K562 (cell line): ENCODE data around the gene ZNF609. TPM values are rescaled to one million over a fixed set of nuclear protein-coding genes. Genes with fewer than 3 reads are reported as not detected.

Experiments
- ATAC-seq: fragments of 200-7000 bp; cut with Tn5 transposase; 3 replicates; pipeline ENCODE4 v1.9.1; 2020; ENCODE audit warnings: moderate library complexity
- BruUV-seq: library from RNA; stranded (reverse); fragments of 400-500 nt; replicated peaks from 2 replicates; lab custom pipeline; 2021; lab: Mats Ljungman, UMichigan
- CTCF ChIA-PET: fragments of 300-600 bp; formaldehyde crosslinking; extraction: SDS; loops from one replicate; lab custom pipeline; 2021; ENCODE audit warnings: low intra/inter-chr PET ratio; lab: Yijun Ruan, JAX
- POLR2A ChIA-PET: fragments of 300-600, 350-650 bp; sonication (Branson Sonifier 250); formaldehyde crosslinking; extraction: SDS; loops from one replicate; lab custom pipeline; 2021; ENCODE audit warnings: antibody characterized with exemption, inconsistent platforms; lab: Yijun Ruan, JAX
- DNase-seq, 4 experiments: peaks; one replicate each; pipeline versions ENCODE4 v3.0.0 to v3.0.0-alpha.2; 2011 to 2018; ENCODE audit warnings: low spot score in 3 of 4, mixed read lengths in 3 of 4; ENCODE audit errors: extremely low read depth in 1 of 4
- FAIRE-seq: peaks from 2 replicates; lab custom pipeline; 2011; peaks lifted over from hg19 to GRCh38; lab: Jason Lieb, UNC
- H2AFZ ChIP-seq: 2 replicates; pipeline ENCODE4 v1.6.0; 2011; ENCODE audit warnings: low read depth, low read length, control low read depth, inconsistent platforms
- H3K27ac ChIP-seq: fragments of 200-600 bp; 3 replicates; pipeline ENCODE4 v1.8.0; 2011; ENCODE audit warnings: low read depth, mild to moderate bottlenecking, control low read depth, inconsistent platforms, low read length, moderate library complexity, mixed read lengths; ENCODE audit errors: extremely low read depth
- H3K27me3 ChIP-seq, 2 experiments: fragments of 300-600 bp in 1 of 2; 2 replicates in 1 of 2; 3 replicates in 1 of 2; pipeline versions ENCODE4 v1.6.0 to v1.8.0; 2011; ENCODE audit warnings: inconsistent platforms in 2 of 2, low read length in 2 of 2, mild to moderate bottlenecking in 1 of 2, mixed read lengths in 1 of 2, moderate library complexity in 1 of 2; ENCODE audit not compliant: control insufficient read depth in 2 of 2, insufficient read depth in 2 of 2
- H3K36me3 ChIP-seq: fragments of 300-600 bp; 3 replicates; pipeline ENCODE4 v1.8.0; 2011; ENCODE audit warnings: mild to moderate bottlenecking, low read length, inconsistent platforms; ENCODE audit not compliant: control insufficient read depth, insufficient read depth
- H3K4me1 ChIP-seq, 2 experiments: fragments of 200-600 bp in 1 of 2; replicated peaks in 1 of 2; 2 replicates in 1 of 2; 3 replicates in 1 of 2; pipeline versions ENCODE4 v1.5.1 to v1.8.0; 2011; ENCODE audit warnings: inconsistent platforms in 2 of 2, low read length in 2 of 2, mild to moderate bottlenecking in 1 of 2, mixed read lengths in 1 of 2, moderate library complexity in 1 of 2; ENCODE audit not compliant: control insufficient read depth in 2 of 2, insufficient read depth in 2 of 2
- H3K4me2 ChIP-seq: 2 replicates; pipeline ENCODE4 v1.6.1; 2011; ENCODE audit warnings: low read length, control low read depth, inconsistent platforms, mixed read lengths; ENCODE audit not compliant: insufficient read depth
- H3K4me3 ChIP-seq: fragments of 200-600 bp; sonication (generic), shearing (Covaris generic); 2 replicates; pipeline ENCODE4 v1.5.1; 2016; ENCODE audit warnings: control low read depth, inconsistent platforms
- H3K79me2 ChIP-seq: fragments of 200-600 bp; 3 replicates; pipeline ENCODE4 v1.8.0; 2011; ENCODE audit warnings: low read length, inconsistent platforms; ENCODE audit not compliant: control insufficient read depth, insufficient read depth
- H3K9ac ChIP-seq, 2 experiments: 2 replicates each; pipeline versions ENCODE4 v1.6.0 to v1.6.1; 2011; ENCODE audit warnings: low read depth in 2 of 2, low read length in 2 of 2, control low read depth in 1 of 2, inconsistent platforms in 1 of 2, mild to moderate bottlenecking in 1 of 2, mixed read lengths in 1 of 2; ENCODE audit not compliant: insufficient read depth in 1 of 2
- H3K9me1 ChIP-seq: one replicate; pipeline ENCODE4 v1.6.0; 2011; ENCODE audit warnings: inconsistent platforms, mild to moderate bottlenecking, low read length, moderate library complexity; ENCODE audit not compliant: control insufficient read depth, insufficient read depth
- H3K9me3 ChIP-seq: replicated peaks from 2 replicates; pipeline ENCODE4 v1.5.1; 2011; ENCODE audit warnings: low read depth, low read length, inconsistent platforms; ENCODE audit not compliant: control insufficient read depth, insufficient read depth
- H4K20me1 ChIP-seq: replicated peaks from 2 replicates; pipeline ENCODE4 v1.6.1; 2011; ENCODE audit warnings: low read length, inconsistent platforms, mixed read lengths; ENCODE audit not compliant: control insufficient read depth, insufficient read depth
- ADNP ChIP-seq: fragments of 200-800 bp; sonication (Bioruptor generic); IDR thresholded peaks from 2 replicates; pipeline ENCODE4 v1.6.1; 2016; ENCODE audit warnings: missing genetic modification characterization, missing compliant biosample characterization
- ESRRA ChIP-seq: fragments of 450-650 bp; IDR thresholded peaks from 2 replicates; pipeline ENCODE4 v1.6.1; 2014; ENCODE audit warnings: low read depth, mild to moderate bottlenecking, moderate library complexity, borderline replicate concordance
- HMBOX1 ChIP-seq: sonication (generic); IDR thresholded peaks from 2 replicates; pipeline ENCODE4 v1.6.1; 2016
- RREB1 ChIP-seq: fragments of 250-450 bp; sonication (Bioruptor Pico); IDR thresholded peaks from 2 replicates; pipeline ENCODE4 v1.4.0; 2020
- ZBTB1 ChIP-seq: sonication (generic); formaldehyde crosslinking; IDR thresholded peaks from 2 replicates; pipeline ENCODE4 v1.8.1; 2023; ENCODE audit warnings: missing genetic modification reagents, low read depth, mild to moderate bottlenecking, borderline replicate concordance
- WGBS: fragments of 100-300 bp; shearing (Covaris generic); methylation state at CpG from one replicate; pipeline ENCODE4 v1.1.6; 2016; ENCODE audit warnings: low coverage, mixed read lengths; ENCODE audit not compliant: insufficient coverage; ENCODE audit errors: missing lambda C conversion rate; 5-methylcytosine and 5-hydroxymethylcytosine counted together
- in situ Hi-C: fragments of 300-500 bp; cut with MboI; formaldehyde crosslinking; loops from 4 replicates; pipeline ENCODE4 v1.15.0; 2018; ENCODE audit warnings: inconsistent platforms, mixed read lengths
- intact Hi-C: fragments of 100-400 bp; cut with micrococcal nuclease; formaldehyde crosslinking; loops from 2 replicates; pipeline ENCODE4 v1.14.2; 2022
- polyA plus RNA-seq, 8 experiments: library from polyadenylated mRNA; depleted of rRNA in 4 of 8; stranded (reverse) in 5 of 8; unstranded in 3 of 8; fragments of >200 nt; fragmentation: Nextera tagmentation in 2 of 8; fragmentation: Illumina TruSeq in 1 of 8; extraction: Ambion mirVana in 2 of 8; extraction: Trizol in 1 of 8; gene quantifications; 2 replicates each; pipeline versions ENCODE4 v1.2.1 to v1.2.3, GENCODE V29; 2011 to 2014; ENCODE audit warnings: inconsistent platforms in 1 of 8, missing spikeins in 1 of 8
- total RNA-seq, 7 experiments: library from RNA; depleted of rRNA in 6 of 7; stranded (reverse); fragments of >200 nt in 6 of 7; fragmentation: Illumina TruSeq in 2 of 7; extraction: Trizol in 2 of 7; gene quantifications; 2 replicates each; pipeline versions ENCODE4 v1.2.1 to v1.2.3, GENCODE V29; 2011 to 2021; ENCODE audit warnings: low replicate concordance in 1 of 7

Gene ZNF609
- total and polyA plus RNA-seq, 9 of the 15 experiments (the other 6 are each of a cell fraction or from before 2014, with no cell fraction given), result 3.0 to 38.7 (median 17.8) TPM

- TF ChIP-seq HMBOX1, result 0 out of 2 replicates have a peak, but pooled peaks have one; percentile 19
Measured at GRCh38 chr15:64536244-64536836, 76.0 kb downstream of the ZNF609 start (continued).

- FAIRE-seq, result no peak
- Histone ChIP-seq H3K36me3 (no peaks in the 10 kb centered on the region), H3K4me3 (no peak overlapping the region), H3K9me1 (no peaks in the 10 kb centered on the region), H3K27me3 (no peaks in the 10 kb centered on the region), H2AFZ (no peak overlapping the region), H3K4me1 (peaks cover 0 to 4% of the 10 kb centered on the region in 2 experiments; a peak in 1 of 5 replicates), H3K27ac (no peak overlapping the region), H3K4me2 (no peak overlapping the region), H3K9me3 (no peaks in the 10 kb centered on the region), H3K79me2 (peaks cover 72% of the 10 kb centered on the region), H3K9ac (no peak overlapping the region), H4K20me1 (peaks cover 8% of the 10 kb centered on the region; the same call in 1 of the 2 replicates)
- DNase-seq, result no peak
- intact Hi-C loops (no loop called here), in situ Hi-C loops (no loop called here)
- no TSS peak for BruUV-seq
- ChIA-PET POLR2A (no interaction called here), CTCF (no interaction called here)
- WGBS, result 43% methylated on average over 1 of the region's 1 CpG
- no peak for ATAC-seq
- TF ChIP-seq ESRRA, result no peak
- TF ChIP-seq ZBTB1 (CRISPR knock-in tag), result no peak
- no peak for TF ChIP-seq RREB1 (CRISPR knock-in tag)
- TF ChIP-seq ADNP, result no peak
Measured at GRCh38 chr15:64542091-64542490, 81.7 kb downstream of the ZNF609 start.
